Activated CD8-positive, alpha-beta T cell treated with anti-CD3 and anti-CD28 coated beads, Interleukin-2, amount 10 ng/mL, durations not matched to agents 7 days and 5 days (primary cell): ENCODE measurements around the gene CERS3. TPM values are rescaled to one million over a fixed set of nuclear protein-coding genes. Genes with fewer than 3 reads are reported as not detected.
A peak's percentile ranks its signal among the peaks of the same experiment; 100 is the strongest.

Source experiments
- ATAC-seq: fragments of 150-1000 bp; cut with Tn5 transposase; one replicate; pipeline ENCODE4 v1.10.0; 2021; ENCODE audit warnings: moderate library complexity
- CTCF ChIA-PET: fragments of 350-600 bp; sonication (Branson Sonifier 250); formaldehyde crosslinking; loops from one replicate; lab custom pipeline; 2021; ENCODE audit warnings: antibody characterized with exemption; lab: Charles Lee
- POLR2A ChIA-PET: fragments of 350-600 bp; sonication (Branson Sonifier 250); formaldehyde crosslinking; loops from one replicate; lab custom pipeline; 2021; ENCODE audit warnings: antibody characterized with exemption; lab: Charles Lee
- DNase-seq: peaks from one replicate; pipeline ENCODE4 v3.0.0-alpha.2; 2020
- H3K27ac Mint-ChIP-seq: one replicate; pipeline ENCODE4 v1.8.0; 2021; ENCODE audit warnings: mild to moderate bottlenecking, mixed read lengths
- H3K27me3 Mint-ChIP-seq: one replicate; pipeline ENCODE4 v1.8.0; 2021; ENCODE audit warnings: low read depth, mixed read lengths
- H3K36me3 Mint-ChIP-seq: one replicate; pipeline ENCODE4 v1.8.0; 2021; ENCODE audit warnings: low read depth, mixed read lengths
- H3K4me1 Mint-ChIP-seq: one replicate; pipeline ENCODE4 v1.8.0; 2021; ENCODE audit warnings: low read depth, mixed read lengths
- H3K4me3 Mint-ChIP-seq: one replicate; pipeline ENCODE4 v1.8.0; 2021; ENCODE audit warnings: mild to moderate bottlenecking, mixed read lengths
- H3K9me3 Mint-ChIP-seq: one replicate; pipeline ENCODE4 v1.8.0; 2022; ENCODE audit warnings: mixed read lengths; ENCODE audit not compliant: insufficient read depth
- total RNA-seq, 2 experiments: library from RNA; stranded (reverse); gene quantifications; one replicate each; pipeline ENCODE4 v1.2.3, GENCODE V29; 2021

CERS3 gene
- under 1 TPM in 1 of 2 experiments, not detected in 1; 0.18 TPM for total RNA-seq

DNA sequence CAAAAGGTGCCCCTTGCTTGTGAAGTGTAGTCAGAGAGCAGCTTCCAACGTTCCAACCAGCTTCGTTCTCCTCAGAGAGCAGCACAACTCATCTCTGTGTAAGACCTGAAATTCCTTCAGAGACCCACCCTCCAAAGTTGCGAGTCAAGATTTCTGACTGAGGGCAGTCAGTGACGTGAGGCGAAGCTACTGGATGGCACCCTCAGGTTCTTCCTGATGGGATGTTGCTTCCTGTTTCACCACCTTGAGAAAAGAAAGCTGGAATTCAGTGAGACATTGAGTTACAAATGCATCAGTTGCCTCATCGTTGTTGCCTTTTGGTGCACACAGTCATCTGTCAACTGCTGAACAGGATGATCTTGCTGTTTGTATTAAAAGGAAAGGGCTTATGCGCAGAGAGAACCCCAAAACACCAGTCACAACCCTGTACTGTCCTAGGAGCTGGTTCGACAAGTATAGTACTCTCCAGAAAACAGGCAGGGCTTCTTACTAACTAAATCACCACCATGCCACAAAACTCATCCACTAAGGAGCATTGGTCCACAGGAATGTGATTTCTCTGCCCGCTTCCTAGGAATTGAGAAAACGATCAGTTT, at the start of gene CERS3:
CERS3 (minus strand) TSS at position 118 of the 596 bp plus-strand sequence. CDS start 27,101 bp downstream, outside the sequence.
- Mint-ChIP-seq H3K4me1 (no peaks in the 10 kb centered on the region), H3K9me3 (no peaks in the 10 kb centered on the region), H3K27ac (no peak within 1 kb of the TSS), H3K4me3 (no peak within 1 kb of the TSS), H3K27me3 (peaks cover 6% of the 10 kb centered on the region), H3K36me3 (no peaks in the 10 kb centered on the region)
- DNase-seq = no peak
- CTCF ChIA-PET = interaction anchor here (1.0 to 1.7 kb wide), 3 partner anchors 44 to 180 kb away, joined by 3 to 7 read pairs (median 4); no protein-coding TSS in a partner anchor
- POLR2A ChIA-PET = no interaction called here
- ATAC-seq = no peak

DNA sequence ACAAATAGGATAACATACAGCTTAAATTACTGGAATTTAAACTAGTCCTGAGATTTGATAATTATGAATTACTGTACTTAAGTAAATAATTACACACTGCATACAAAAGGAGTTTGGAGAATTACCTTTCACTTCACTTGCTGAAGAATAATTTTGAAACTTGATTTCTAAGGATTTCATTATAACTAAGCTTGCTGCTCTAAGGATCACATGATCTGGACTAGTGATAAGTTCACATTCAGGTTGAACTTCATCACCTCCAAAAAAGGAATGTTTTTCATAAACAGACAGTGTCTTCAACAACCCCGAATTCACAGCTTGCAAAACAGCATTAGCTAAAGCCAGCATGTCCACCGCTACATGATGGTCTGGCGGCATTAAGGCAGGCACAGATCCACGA, 44.8 kb upstream of the CERS3 start:
- no peak overlapping the region for H3K27ac Mint-ChIP-seq
- ChIA-PET CTCF (interaction anchor here (1.0 to 6.8 kb wide), 6 partner anchors 16 to 222 kb away, joined by 5 to 106 read pairs (median 16); partner anchors contain the start of genes ASB7 and LINS1), POLR2A (interaction anchor here (1.5 kb wide), 1 partner anchor 29 kb away, joined by 5 read pairs; the partner anchor contains the start of genes ASB7 and LINS1)
- H3K4me3 Mint-ChIP-seq = no peak overlapping the region
- peaks cover 63% of the 10 kb centered on the region for H3K36me3 Mint-ChIP-seq
- no peak for ATAC-seq
- DNase-seq = no peak
- H3K27me3 Mint-ChIP-seq = no peaks in the 10 kb centered on the region
- H3K4me1 Mint-ChIP-seq = peaks cover 39% of the 10 kb centered on the region
- H3K9me3 Mint-ChIP-seq = no peaks in the 10 kb centered on the region

DNA sequence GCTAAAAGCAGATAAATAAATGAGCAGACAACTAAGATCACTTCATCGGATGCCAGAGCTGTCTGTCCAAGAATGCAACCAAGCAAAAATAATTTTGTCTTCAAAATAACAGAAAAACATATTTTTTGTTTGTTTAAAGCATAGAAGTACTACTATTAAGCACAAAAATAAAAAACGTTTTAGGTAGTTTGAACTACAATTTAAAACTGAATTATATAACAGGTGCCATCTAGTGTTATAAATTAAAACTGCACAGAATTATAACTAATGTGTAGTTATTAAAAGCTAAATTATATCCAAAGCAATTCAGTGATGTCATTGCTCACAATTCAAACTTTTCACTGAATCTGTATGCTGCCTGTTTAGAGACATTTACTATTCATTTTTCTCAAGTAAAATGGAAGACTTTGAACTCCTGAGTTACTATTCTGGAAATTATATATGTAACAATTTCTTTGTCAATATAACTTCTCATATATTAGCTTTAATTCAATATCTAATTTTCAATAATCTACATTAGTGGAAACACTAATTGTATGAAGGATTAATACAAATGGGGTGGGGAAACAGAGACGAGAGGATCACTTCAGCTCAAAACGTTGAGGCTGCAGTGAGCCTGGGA, 43.7 kb upstream of the CERS3 start:
- ATAC-seq = no peak
- POLR2A ChIA-PET = interaction anchor here (0.8 kb wide), 1 partner anchor 30 kb away, joined by 3 read pairs; the partner anchor contains the start of genes ASB7 and LINS1

DNA sequence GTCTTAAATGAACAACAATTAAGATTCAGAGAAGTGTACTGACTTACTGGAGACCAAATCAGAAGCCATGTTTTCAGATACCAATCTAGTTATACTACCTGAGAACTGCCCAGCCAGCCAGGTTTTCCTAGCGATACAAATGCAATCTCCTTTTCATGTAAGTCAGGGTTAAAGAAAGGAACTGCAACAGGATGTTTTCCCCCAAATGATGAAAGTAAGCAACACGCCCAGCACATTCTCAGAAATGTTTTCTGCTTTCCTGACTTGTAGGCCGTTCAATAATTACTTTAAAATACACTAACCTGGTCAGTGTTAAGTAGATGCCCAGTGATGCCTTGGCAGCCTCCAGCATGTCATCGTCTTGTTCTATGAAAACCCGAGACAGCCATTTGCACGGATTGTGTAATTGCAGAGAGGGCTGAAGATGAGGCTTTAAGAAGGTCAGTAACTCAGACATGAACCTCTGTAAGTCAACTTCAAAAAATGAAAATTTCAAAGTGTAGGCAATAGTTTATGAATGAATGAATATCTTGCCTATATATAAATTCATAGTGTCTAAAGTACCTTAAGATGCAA, 42.9 kb upstream of the CERS3 start:
- Mint-ChIP-seq H3K4me3 (peak overlapping the region; percentile 53), H3K4me1 (peaks cover 38% of the 10 kb centered on the region), H3K36me3 (peaks cover 60% of the 10 kb centered on the region), H3K27ac (peak overlapping the region; percentile 82), H3K9me3 (no peaks in the 10 kb centered on the region), H3K27me3 (no peaks in the 10 kb centered on the region)
- peak; percentile 42 for ATAC-seq
- DNase-seq = no peak
- CTCF ChIA-PET = interaction anchor here (1.0 to 6.8 kb wide), 20 partner anchors 10 to 643 kb away, joined by 3 to 106 read pairs (median 5); partner anchors contain the start of genes ADAMTS17, ASB7 and LINS1
- POLR2A ChIA-PET = interaction anchor here (2.1 kb wide), 1 partner anchor 25 kb away, joined by 9 read pairs; no protein-coding TSS in a partner anchor

More for the DNA sequence above, 43.7 kb upstream of the CERS3 start:
- CTCF ChIA-PET = interaction anchor here (0.6 to 6.8 kb wide), 22 partner anchors 9 to 644 kb away, joined by 3 to 106 read pairs (median 4); partner anchors contain the start of genes ADAMTS17, ASB7, CERS3 and LINS1
- H3K36me3 Mint-ChIP-seq = peaks cover 62% of the 10 kb centered on the region
- H3K9me3 Mint-ChIP-seq = no peaks in the 10 kb centered on the region
- H3K27ac Mint-ChIP-seq = peak overlapping the region; percentile 82
- H3K27me3 Mint-ChIP-seq = no peaks in the 10 kb centered on the region
- H3K4me1 Mint-ChIP-seq = peaks cover 39% of the 10 kb centered on the region
- DNase-seq = no peak
- H3K4me3 Mint-ChIP-seq = peak overlapping the region; percentile 53

DNA sequence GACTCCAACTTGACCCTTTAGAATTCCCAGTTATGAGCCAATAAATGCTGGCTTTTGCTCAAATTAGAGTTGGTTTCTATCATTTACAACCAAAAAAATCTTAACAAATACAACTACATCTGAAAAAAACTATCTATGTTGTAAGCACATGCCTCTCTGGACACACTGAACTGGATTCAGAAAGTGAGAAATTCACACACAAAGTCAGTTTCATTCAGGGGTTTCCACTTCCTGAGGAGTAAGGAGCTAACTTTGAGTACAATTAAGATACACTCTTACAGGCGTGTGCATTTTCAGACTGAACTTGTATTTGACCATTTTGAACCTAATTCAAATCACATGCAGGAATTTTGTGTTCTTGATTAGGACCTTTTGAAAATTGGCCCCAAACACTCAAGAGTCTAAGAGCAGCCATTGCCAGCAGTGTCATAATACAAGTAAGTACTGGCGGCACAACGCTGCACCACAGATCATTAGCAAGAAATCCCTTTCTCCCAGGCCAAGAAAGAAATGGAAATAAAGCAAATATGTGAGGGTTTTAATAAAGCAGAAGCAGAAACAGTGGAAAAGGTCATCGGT, 42.1 kb upstream of the CERS3 start:
- POLR2A ChIA-PET = interaction anchor here (0.6 to 2.1 kb wide), 2 partner anchors 26 to 32 kb away, joined by 4 to 9 read pairs; no protein-coding TSS in a partner anchor
- Mint-ChIP-seq H3K27me3 (no peaks in the 10 kb centered on the region), H3K4me3 (peak overlapping the region; percentile 53), H3K36me3 (peaks cover 56% of the 10 kb centered on the region), H3K27ac (peak overlapping the region; percentile 82), H3K9me3 (no peaks in the 10 kb centered on the region), H3K4me1 (peaks cover 30% of the 10 kb centered on the region)
- CTCF ChIA-PET = interaction anchor here (1.0 to 6.8 kb wide), 8 partner anchors 15 to 232 kb away, joined by 3 to 106 read pairs (median 6); partner anchors contain the start of genes ADAMTS17, ASB7 and LINS1
- ATAC-seq (peak; percentile 60), DNase-seq (no peak)

DNA sequence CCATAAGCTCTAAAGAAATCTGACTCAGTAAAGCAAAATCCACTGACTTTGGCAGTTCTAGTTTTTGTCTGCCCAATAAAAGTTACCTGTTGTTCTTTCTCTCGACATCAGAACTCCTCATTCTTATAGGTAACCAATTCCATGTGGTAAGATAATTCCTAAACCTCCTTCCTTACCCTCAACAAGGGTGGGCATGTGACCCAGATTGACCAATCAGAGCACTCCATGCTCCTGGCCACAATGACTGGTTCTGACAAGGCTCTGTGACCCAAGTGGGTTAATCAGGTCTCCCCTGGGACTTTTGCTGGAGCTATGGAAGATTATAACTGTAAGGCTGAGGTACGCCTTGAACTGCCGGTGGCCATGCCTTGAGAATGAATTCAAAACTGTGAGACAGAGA, 41.5 kb upstream of the CERS3 start:
- H3K27me3 Mint-ChIP-seq = no peaks in the 10 kb centered on the region
- ATAC-seq (no peak), DNase-seq (no peak)
- peak overlapping the region; percentile 82 for H3K27ac Mint-ChIP-seq
- no peak overlapping the region for H3K4me3 Mint-ChIP-seq
- CTCF ChIA-PET = interaction anchor here (1.0 to 6.8 kb wide), 6 partner anchors 26 to 231 kb away, joined by 3 to 106 read pairs (median 6); partner anchors contain the start of genes ADAMTS17, ASB7 and LINS1
- peaks cover 27% of the 10 kb centered on the region for H3K4me1 Mint-ChIP-seq
- POLR2A ChIA-PET = interaction anchor here (0.6 to 2.1 kb wide), 2 partner anchors 27 to 33 kb away, joined by 4 to 9 read pairs; no protein-coding TSS in a partner anchor
- H3K9me3 Mint-ChIP-seq = no peaks in the 10 kb centered on the region
- peaks cover 57% of the 10 kb centered on the region for H3K36me3 Mint-ChIP-seq

DNA sequence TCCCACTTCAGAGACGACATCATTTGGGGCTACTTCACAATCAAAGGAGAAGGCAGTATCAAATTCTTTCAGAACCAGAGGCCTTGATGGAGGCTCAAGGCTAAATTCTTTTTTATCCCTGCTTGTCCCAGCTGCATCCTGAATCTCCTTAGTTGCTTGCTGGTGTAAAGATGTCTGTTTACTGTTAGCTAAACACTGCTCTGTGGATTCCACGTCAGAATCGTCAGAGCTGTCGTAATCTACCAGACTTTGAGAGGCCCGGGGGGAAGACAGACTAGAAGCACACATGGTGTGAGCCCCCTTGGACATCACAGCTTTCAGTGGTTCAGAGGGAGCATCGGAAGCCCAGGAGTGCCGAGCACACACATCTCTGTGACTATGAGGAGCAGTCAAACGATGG, 40.6 kb upstream of the CERS3 start:
- H3K27ac Mint-ChIP-seq = peak overlapping the region; percentile 52

DNA sequence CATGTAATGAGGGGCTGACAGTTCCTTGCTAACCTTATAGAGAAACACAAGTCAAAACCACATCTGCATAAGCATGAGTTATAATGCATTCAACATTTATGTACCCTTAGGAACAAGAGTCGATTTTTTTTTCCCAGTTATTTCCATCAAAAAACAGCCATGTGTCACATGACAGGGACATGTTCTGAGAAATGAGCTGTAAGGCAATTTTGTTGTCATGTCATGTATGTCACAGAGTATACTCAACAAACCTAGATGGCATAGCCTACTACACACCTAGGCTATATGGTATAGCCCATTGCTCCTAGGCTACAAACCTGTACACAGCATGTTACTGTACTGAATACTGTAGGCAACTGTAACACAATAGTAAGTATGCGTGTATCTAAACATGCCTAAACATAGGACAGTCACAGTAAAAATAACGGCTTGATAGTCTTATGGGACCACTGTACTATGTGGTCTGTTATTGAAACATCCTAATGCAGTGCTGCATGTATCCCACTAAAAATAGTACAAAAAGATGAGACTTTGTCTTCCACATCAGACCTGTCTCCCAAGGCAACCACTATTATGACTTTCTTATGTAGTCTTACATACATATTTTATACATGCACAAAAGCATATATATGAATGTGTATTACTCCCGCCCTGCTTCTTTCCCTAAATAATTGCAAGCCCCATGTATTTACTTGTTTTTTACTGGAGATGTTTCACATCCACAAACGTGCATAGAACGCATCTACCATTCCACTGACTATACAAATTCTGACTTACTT, 38.3 kb upstream of the CERS3 start:
- Mint-ChIP-seq H3K4me1 (peaks cover 23% of the 10 kb centered on the region), H3K9me3 (no peaks in the 10 kb centered on the region), H3K27ac (no peak overlapping the region), H3K36me3 (peaks cover 49% of the 10 kb centered on the region), H3K4me3 (no peak overlapping the region), H3K27me3 (no peaks in the 10 kb centered on the region)
- ChIA-PET POLR2A (no interaction called here), CTCF (interaction anchor here (1.6 kb wide), 1 partner anchor 217 kb away, joined by 7 read pairs; no protein-coding TSS in a partner anchor)
- ATAC-seq = no peak
- DNase-seq = no peak

More for the DNA sequence above, 40.6 kb upstream of the CERS3 start:
- Mint-ChIP-seq H3K27me3 (no peaks in the 10 kb centered on the region), H3K9me3 (no peaks in the 10 kb centered on the region), H3K4me3 (no peak overlapping the region), H3K36me3 (peaks cover 56% of the 10 kb centered on the region), H3K4me1 (peaks cover 27% of the 10 kb centered on the region)
- ChIA-PET POLR2A (interaction anchor here (2.1 kb wide), 1 partner anchor 27 kb away, joined by 9 read pairs; no protein-coding TSS in a partner anchor), CTCF (interaction anchor here (1.0 to 6.8 kb wide), 2 partner anchors 55 to 218 kb away, joined by 3 to 106 read pairs; no protein-coding TSS in a partner anchor)
- ATAC-seq (no peak), DNase-seq (no peak)

DNA sequence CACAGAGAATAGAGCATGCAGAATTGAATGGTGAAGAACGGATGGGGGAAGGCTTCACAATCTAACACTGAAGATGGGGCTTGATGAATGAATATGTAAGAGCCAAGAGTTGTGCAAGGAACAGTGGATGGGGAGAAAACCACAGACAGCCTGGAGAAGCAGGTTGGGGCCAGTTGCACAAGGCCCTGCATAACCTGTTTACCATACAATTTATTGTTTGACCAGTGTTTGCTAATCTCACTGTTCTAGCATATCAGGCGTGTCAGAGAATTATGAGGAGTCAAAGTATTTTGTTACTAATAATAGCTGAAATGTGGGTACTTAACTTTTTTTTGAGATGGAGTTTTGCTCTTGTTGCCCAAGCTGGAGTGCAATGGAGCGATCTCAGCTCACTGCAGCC, 36.8 kb upstream of the CERS3 start:
- H3K9me3 Mint-ChIP-seq = no peaks in the 10 kb centered on the region
- CTCF ChIA-PET = no interaction called here
- H3K4me1 Mint-ChIP-seq = peaks cover 8% of the 10 kb centered on the region
- H3K36me3 Mint-ChIP-seq = peaks cover 44% of the 10 kb centered on the region
- H3K4me3 Mint-ChIP-seq = no peak overlapping the region
- ATAC-seq (no peak), DNase-seq (no peak)
- no peak overlapping the region for H3K27ac Mint-ChIP-seq
- H3K27me3 Mint-ChIP-seq = no peaks in the 10 kb centered on the region
- POLR2A ChIA-PET = no interaction called here

DNA sequence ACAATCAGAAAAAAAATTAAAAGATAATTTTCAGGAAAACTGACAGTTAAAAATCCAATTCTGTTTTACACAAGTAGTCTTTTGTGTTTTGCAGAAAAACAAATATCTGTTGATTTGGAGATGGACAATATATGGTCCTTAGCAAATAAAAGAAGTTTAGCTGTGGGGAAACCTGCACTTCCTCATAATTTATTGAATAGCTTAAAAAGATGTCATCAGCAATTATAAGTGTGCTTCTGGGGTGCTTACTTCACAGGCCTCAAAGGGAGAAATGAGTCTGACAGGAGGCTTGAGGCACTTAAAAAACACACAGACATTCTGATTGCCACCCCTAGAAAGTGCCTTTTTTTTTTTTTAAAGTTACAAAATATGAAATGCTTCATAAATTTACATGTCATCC, 31.6 kb upstream of the CERS3 start:
- ChIA-PET CTCF (no interaction called here), POLR2A (interaction anchor here (0.7 kb wide), 1 partner anchor 489 kb away, joined by 3 read pairs; no protein-coding TSS in a partner anchor)
- H3K4me1 Mint-ChIP-seq = no peaks in the 10 kb centered on the region
- no peak overlapping the region for H3K27ac Mint-ChIP-seq
- H3K9me3 Mint-ChIP-seq = no peaks in the 10 kb centered on the region
- H3K4me3 Mint-ChIP-seq = no peak overlapping the region
- peaks cover 25% of the 10 kb centered on the region for H3K36me3 Mint-ChIP-seq
- DNase-seq = no peak
- no peak for ATAC-seq
- H3K27me3 Mint-ChIP-seq = no peaks in the 10 kb centered on the region
